Epithelial cell of esophagus (primary cell): ENCODE results near the gene RRP1.

Experiments
- DNase-seq: peaks from one replicate; pipeline ENCODE4 v3.0.0; 2010; ENCODE audit warnings: low read depth
- H3K4me3 ChIP-seq: 2 replicates; pipeline ENCODE4 v1.5.1; 2011; ENCODE audit warnings: mild to moderate bottlenecking, low read length, control low read depth
- TF ChIP-seq, protein P1 (sequence below): IDR thresholded peaks from 2 replicates; pipeline ENCODE4 v1.5.1; 2011; ENCODE audit warnings: low read depth, mild to moderate bottlenecking, low read length, control low read depth, inconsistent platforms; ENCODE audit not compliant: insufficient read depth; ENCODE audit errors: missing control alignments

The RRP1 gene

DNA sequence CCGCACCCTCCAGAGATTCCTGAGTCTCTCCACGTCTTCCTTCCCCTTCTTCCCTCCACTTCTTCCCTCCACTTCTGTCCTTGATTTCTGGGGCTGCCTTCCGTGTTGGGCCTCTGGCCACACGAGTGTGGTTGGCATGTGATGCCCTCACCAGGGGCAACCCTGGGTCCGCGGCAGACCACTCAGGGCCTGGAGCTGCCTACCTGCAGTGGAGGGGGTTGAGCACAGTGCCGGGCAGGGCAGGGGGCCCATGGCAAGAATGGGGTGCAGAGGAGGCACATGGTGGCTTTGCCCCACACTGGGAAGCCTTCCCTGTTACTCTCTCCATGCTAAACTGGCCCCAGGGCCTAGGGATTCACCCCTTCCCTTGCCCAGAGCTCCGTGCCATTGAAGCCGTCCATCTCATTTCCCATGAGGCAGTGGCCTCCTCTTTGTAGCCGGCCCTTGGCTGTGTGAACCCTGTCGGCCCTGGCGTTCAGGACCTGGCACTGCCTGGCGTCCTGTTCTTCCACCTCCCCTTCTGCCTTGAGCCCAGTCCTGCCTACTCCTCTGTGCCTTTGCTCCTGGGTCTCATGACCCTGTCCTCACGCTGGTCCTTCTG is 13.4 kb downstream of the RRP1 start:
- TF ChIP-seq, protein P1, sequence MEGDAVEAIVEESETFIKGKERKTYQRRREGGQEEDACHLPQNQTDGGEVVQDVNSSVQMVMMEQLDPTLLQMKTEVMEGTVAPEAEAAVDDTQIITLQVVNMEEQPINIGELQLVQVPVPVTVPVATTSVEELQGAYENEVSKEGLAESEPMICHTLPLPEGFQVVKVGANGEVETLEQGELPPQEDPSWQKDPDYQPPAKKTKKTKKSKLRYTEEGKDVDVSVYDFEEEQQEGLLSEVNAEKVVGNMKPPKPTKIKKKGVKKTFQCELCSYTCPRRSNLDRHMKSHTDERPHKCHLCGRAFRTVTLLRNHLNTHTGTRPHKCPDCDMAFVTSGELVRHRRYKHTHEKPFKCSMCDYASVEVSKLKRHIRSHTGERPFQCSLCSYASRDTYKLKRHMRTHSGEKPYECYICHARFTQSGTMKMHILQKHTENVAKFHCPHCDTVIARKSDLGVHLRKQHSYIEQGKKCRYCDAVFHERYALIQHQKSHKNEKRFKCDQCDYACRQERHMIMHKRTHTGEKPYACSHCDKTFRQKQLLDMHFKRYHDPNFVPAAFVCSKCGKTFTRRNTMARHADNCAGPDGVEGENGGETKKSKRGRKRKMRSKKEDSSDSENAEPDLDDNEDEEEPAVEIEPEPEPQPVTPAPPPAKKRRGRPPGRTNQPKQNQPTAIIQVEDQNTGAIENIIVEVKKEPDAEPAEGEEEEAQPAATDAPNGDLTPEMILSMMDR: no peak
- no peak for DNase-seq

DNA sequence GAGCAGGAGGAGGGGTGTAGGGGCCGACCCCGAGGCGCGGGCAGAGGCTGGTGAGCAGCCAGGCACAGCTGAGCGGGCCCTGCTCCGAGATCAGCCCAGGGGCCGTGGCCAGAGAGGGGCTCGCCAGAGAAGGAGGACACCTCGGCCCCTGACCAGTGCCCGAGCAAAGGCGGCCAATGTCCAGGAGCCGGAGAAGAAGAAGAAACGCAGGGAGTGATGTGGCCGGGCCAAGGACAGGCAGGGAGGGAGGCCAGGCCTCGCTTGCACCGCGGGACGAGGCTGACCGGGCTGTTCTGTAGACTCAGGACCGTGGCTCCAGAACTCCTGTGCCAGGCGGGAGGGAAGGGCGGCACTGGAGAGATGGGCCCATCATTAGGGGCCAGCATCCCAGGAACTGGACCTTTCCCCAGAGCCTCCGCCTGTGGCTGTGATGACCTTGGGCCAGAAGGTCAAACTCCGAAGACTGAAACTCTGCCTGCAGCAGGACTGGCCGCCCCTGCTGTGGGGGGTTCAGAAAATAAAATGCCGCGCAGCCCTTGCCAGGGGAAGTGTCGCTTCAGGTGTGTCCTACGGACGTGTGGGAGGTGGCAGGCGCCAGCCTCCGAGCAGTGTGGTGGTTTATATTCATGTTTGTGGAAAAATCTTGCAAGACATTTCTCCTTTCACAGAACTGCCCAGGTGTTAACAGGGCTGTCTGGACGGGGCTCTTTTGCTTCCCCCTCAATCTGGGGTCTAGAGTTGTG is 14.4 kb downstream of the RRP1 start:
- DNase-seq: no peak
- no peak overlapping the region for H3K4me3 ChIP-seq
- TF ChIP-seq, protein P1: no peak

More for the DNA sequence above, 13.4 kb downstream of the RRP1 start:
- H3K4me3 ChIP-seq: no peak overlapping the region

DNA sequence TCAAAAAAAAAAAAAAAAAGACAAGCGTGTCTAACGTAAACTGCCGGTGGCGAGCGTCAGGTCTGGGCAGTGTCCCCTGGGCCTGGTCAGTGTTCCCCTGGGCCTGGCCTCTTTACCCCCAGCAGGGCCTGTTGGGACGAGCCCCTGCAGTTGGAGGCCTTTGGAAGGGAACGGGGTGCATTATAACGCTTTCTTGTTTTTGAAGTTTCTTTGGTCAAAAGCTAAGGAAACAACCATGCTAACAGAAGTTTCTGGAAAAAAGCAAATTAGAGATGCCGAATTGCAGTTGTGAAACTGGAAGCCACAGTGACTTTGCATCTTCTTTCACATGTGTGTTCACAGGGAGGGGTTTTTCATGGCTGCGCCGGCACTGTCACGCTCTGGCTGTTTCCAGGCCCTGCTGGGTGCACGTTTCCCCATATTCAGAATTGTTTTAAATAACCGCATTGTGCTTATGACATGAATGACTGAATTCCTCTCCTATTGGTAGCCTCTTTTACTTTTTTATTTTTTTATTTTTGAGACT is 16.0 kb downstream of the RRP1 start:
- H3K4me3 ChIP-seq: no peak overlapping the region
- no peak for DNase-seq
- TF ChIP-seq, protein P1: no peak

DNA sequence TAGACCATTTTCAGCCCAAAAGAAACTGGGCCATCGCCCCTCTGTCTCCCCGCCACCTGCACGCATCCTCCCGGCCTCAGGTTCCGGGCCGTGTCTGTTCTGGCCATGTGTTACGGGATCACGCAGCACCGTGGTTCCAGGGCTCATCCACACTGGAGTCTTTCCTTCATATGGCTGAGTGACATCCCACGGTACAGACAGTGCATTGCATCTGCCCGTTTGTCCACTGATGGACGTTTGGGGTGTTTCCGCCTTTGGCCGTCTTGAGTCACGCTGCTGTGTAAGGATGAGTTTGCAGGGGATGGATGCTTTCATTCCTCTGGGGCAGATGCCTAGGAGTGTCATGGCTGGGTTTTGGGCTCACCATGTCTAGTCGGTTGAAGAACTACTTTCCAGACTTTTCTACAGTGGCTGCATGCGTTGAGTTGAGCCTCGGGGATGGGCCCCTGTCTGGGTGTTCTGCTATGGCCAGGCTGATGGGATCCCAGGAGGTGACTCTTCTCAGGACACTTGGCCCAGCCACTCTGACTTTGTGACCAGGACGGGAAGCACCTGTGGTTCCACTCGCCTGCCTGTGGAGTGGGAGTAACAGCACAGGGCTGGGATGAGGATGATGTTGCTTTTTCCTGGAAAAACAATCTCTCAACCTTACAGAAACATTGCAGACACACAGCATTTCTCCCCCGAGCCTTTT is 16.8 kb downstream of the RRP1 start:
- TF ChIP-seq, protein P1: no peak

DNA sequence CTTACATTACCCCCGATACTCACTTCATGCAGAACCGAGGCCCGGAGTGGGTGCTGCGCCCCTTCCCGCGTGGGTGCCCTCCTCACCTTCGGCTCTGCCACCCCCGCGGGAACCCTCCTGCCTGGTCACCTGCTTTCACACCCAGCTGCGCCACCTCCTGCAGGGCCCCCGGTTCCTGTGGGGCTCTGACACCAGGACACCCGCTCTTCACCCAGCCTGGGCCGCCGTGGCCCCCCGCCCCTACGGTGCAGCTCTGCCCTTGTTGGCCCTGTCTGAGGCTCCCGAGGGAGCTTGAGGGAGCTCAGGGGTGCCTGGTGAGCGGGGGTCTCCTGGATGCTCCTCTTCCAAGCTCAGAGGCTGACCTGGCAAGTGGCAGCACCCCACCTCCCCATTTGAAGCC is 19.0 kb downstream of the RRP1 start:
- no peak overlapping the region for H3K4me3 ChIP-seq
- TF ChIP-seq, protein P1: no peak
- no peak for DNase-seq

More for the DNA sequence above, 16.8 kb downstream of the RRP1 start:
- H3K4me3 ChIP-seq: no peak overlapping the region
- no peak for DNase-seq

DNA sequence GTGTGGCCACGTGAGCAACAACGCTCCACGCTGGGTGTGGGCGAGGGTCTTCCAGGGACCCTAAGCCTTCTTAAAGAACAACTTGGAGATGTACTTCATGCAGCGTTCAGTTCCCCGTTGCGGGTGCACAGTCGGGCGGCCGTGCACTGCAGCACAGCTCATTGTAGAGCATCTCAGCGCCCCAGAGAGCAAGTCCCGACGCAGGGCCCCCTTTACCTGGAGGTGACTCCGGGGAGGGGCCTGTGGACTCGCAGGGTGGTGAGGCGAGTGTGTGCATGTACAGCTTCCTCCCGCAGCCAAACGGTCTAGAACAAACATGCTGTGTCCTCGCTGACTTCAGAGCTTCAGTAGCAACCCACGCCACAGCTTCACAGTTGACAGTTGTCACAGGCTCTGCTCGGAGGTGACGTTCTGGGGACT is 19.5 kb downstream of the RRP1 start:
- no peak overlapping the region for H3K4me3 ChIP-seq
- DNase-seq: peak; percentile 61
- TF ChIP-seq, protein P1: no peak
